ENCODE data around the gene SMURF2. TPM values are rescaled to one million over a fixed set of nuclear protein-coding genes. Genes with fewer than 3 reads are reported as not detected.

Gene SMURF2
- total RNA-seq, 1 experiment from 2014 or later: 57.6 TPM

DNA sequence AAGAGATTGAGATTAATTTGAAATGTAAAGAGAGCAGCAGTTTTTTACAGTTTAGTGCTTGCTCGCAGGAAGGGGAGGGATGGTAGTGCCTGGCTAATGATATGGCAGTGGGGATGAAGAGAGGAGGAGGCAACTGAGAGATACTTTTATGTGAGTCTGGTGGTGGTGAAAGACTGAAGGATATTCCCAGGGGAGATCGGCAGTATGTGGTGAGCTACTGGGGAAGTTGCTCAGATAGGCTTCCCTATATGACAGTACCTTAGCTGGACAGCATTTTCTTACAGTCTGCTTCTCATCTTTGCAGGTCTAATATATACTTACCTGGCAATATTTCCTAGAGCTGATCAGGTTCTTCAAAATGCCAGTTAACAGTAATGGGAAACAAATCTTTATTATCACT lies 146.7 kb downstream of the SMURF2 start:
- Histone ChIP-seq H3K4me2 (no peak overlapping the region), H3K79me2 (ENCODE audit: low read depth) (peaks cover 8% of the 10 kb centered on the region; the same call in 1 of the 2 replicates), H3F3A (ENCODE audit: insufficient read depth, low read depth) (0 out of 2 replicates have a peak, but pooled peaks cover 4% of the 10 kb centered on the region), H3K4me1 (replicated peaks; ENCODE audit: insufficient read depth) (no peaks in the 10 kb centered on the region), H4K20me1 (ENCODE audit: insufficient read depth) (peaks cover 10% of the 10 kb centered on the region; the same call in 1 of the 2 replicates), H3K36me3 (ENCODE audit: low read depth) (peaks cover 68% of the 10 kb centered on the region), H3K27me3 (ENCODE audit: insufficient read depth, low read depth) (no peaks in the 10 kb centered on the region), H3K27ac (no peak overlapping the region), H3K9me3 (ENCODE audit: insufficient read depth, low read depth) (no peaks in the 10 kb centered on the region), H3K9me2 (ENCODE audit: insufficient read depth) (no peaks in the 10 kb centered on the region), H2AFZ (no peak overlapping the region), H3K4me3 (no peak overlapping the region)
- intact Hi-C loops (cut with micrococcal nuclease; ENCODE audit: unreplicated experiment): no loop called here
- TF ChIP-seq EZH2 (IDR thresholded peaks at IDR 0.05; ENCODE audit: low read depth): no peak
- TF ChIP-seq, protein P1, sequence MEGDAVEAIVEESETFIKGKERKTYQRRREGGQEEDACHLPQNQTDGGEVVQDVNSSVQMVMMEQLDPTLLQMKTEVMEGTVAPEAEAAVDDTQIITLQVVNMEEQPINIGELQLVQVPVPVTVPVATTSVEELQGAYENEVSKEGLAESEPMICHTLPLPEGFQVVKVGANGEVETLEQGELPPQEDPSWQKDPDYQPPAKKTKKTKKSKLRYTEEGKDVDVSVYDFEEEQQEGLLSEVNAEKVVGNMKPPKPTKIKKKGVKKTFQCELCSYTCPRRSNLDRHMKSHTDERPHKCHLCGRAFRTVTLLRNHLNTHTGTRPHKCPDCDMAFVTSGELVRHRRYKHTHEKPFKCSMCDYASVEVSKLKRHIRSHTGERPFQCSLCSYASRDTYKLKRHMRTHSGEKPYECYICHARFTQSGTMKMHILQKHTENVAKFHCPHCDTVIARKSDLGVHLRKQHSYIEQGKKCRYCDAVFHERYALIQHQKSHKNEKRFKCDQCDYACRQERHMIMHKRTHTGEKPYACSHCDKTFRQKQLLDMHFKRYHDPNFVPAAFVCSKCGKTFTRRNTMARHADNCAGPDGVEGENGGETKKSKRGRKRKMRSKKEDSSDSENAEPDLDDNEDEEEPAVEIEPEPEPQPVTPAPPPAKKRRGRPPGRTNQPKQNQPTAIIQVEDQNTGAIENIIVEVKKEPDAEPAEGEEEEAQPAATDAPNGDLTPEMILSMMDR (conservative IDR thresholded peaks at IDR 0.05): no peak
- no TSS peak for BruUV-seq (replicated peaks)
- DNase-seq: no peak
- POLR2A ChIA-PET (ENCODE audit: unreplicated experiment): interaction anchor here (0.6 kb wide), 1 partner anchor 77 kb away, joined by 8 read pairs; no protein-coding TSS in a partner anchor
- CTCF ChIA-PET: no interaction called here

DNA sequence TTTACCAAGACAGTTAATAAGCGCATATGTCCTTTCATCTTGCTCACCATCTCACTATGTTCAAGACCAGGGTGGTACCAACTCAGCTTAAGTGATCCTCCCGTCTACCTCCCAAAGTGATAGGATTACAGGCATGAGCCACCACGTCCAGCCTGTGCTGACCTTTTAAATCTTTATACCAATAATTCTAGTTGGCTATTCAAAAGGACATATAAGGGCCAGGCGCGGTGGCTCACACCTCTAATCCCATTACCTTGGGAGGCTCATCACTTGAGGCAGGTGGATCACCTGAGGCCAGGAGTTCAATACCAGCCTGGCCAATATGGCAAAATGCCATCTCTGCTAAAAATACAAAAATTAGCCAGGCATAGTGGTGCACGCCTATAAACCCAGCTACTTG lies 152.9 kb downstream of the SMURF2 start:
- no peak for DNase-seq
- BruUV-seq (replicated peaks): no TSS peak
- H3K4me2 ChIP-seq: no peak overlapping the region
- no peaks in the 10 kb centered on the region for H3K9me2 ChIP-seq (ENCODE audit: insufficient read depth)
- no peaks in the 10 kb centered on the region for H3K27me3 ChIP-seq (ENCODE audit: insufficient read depth, low read depth)
- H3K9me3 ChIP-seq (ENCODE audit: insufficient read depth, low read depth): no peaks in the 10 kb centered on the region
- no peak overlapping the region for H3K4me3 ChIP-seq
- peaks cover 61% of the 10 kb centered on the region for H3K79me2 ChIP-seq (ENCODE audit: low read depth)
- intact Hi-C loops (cut with micrococcal nuclease; ENCODE audit: unreplicated experiment): no loop called here
- H3F3A ChIP-seq (ENCODE audit: insufficient read depth, low read depth): peaks cover 26% of the 10 kb centered on the region
- no peak for TF ChIP-seq EZH2 (IDR thresholded peaks at IDR 0.05; ENCODE audit: low read depth)
- TF ChIP-seq, protein P1 (conservative IDR thresholded peaks at IDR 0.05): no peak
- POLR2A ChIA-PET (ENCODE audit: unreplicated experiment): no interaction called here
- CTCF ChIA-PET: no interaction called here
- H3K4me1 ChIP-seq (replicated peaks; ENCODE audit: insufficient read depth): peaks cover 19% of the 10 kb centered on the region
- peaks cover 39% of the 10 kb centered on the region for H4K20me1 ChIP-seq (ENCODE audit: insufficient read depth)
- no peak overlapping the region for H3K27ac ChIP-seq
- no peak overlapping the region for H2AFZ ChIP-seq
- H3K36me3 ChIP-seq (ENCODE audit: low read depth): peaks cover 64% of the 10 kb centered on the region

DNA sequence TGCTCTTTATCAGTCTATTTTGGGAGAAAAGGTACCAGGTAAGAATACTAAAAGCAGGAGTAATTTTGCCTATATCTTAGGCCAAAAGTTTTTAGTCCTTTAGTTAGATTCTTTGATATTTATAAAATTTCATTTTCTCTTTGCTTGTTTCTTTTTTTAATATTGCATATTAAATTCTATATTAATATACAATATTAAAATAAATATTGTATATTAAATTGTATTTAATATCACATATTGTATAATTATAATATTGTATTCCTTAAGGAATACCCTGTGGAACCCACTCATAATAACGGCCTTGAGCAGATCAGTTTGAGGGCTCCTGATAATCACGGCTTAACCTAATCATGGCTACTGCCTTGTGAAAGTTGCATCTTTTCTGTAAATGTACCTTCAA lies 153.4 kb downstream of the SMURF2 start:
- intact Hi-C loops (cut with micrococcal nuclease; ENCODE audit: unreplicated experiment): no loop called here
- ChIA-PET POLR2A (ENCODE audit: unreplicated experiment) (no interaction called here), CTCF (no interaction called here)
- Histone ChIP-seq H3K27ac (no peak overlapping the region), H2AFZ (no peak overlapping the region), H3K36me3 (ENCODE audit: low read depth) (peaks cover 64% of the 10 kb centered on the region), H3F3A (ENCODE audit: insufficient read depth, low read depth) (peaks cover 31% of the 10 kb centered on the region), H3K4me2 (peak overlapping the region; percentile 89), H3K79me2 (ENCODE audit: low read depth) (peaks cover 66% of the 10 kb centered on the region), H3K4me3 (peak overlapping the region; percentile 100; the same call in 1 of the 2 replicates), H3K9me3 (ENCODE audit: insufficient read depth, low read depth) (no peaks in the 10 kb centered on the region), H3K9me2 (ENCODE audit: insufficient read depth) (no peaks in the 10 kb centered on the region), H3K27me3 (ENCODE audit: insufficient read depth, low read depth) (no peaks in the 10 kb centered on the region), H4K20me1 (ENCODE audit: insufficient read depth) (peaks cover 39% of the 10 kb centered on the region), H3K4me1 (replicated peaks; ENCODE audit: insufficient read depth) (peaks cover 24% of the 10 kb centered on the region)
- TF ChIP-seq, protein P1 (conservative IDR thresholded peaks at IDR 0.05): no peak
- no peak for TF ChIP-seq EZH2 (IDR thresholded peaks at IDR 0.05; ENCODE audit: low read depth)
- DNase-seq: no peak
- BruUV-seq (replicated peaks): no TSS peak

Data from PC-9 (cell line).